Smooth muscle cell (in vitro differentiated cells): Measurements from ENCODE around the gene HLA-DRA. TPM values are rescaled to one million over a fixed set of nuclear protein-coding genes. Genes with fewer than 3 reads are reported as not detected.
"Not testable (repeated sequence)": the region's sequence is repeated elsewhere in the genome, so short reads cannot be mapped to it uniquely, and the experiment has no call there.

Experiments
- DNase-seq: peaks from one replicate; lab custom pipeline; 2025; ENCODE audit not compliant: unreplicated experiment; lab: John Stamatoyannopoulos, UW
- H2AFZ ChIP-seq: fragments of 200-600 bp; sonication (generic); 2 replicates; pipeline ENCODE4 v1.6.0; 2016; ENCODE audit warnings: antibody characterized with exemption, low read depth, mild to moderate bottlenecking
- H3F3A ChIP-seq: fragments of 200-600 bp; sonication (generic); 2 replicates; pipeline ENCODE4 v1.6.0; 2017; ENCODE audit warnings: antibody characterized with exemption, low read depth
- H3K27ac ChIP-seq: fragments of 200-600 bp; sonication (generic); 2 replicates; pipeline ENCODE4 v1.5.1; 2016; ENCODE audit warnings: low read depth, mild to moderate bottlenecking
- H3K27me3 ChIP-seq: fragments of 200-600 bp; sonication (generic); 2 replicates; pipeline ENCODE4 v1.6.1; 2016; ENCODE audit warnings: low read depth, mild to moderate bottlenecking
- H3K36me3 ChIP-seq: fragments of 200-600 bp; sonication (generic); 2 replicates; pipeline ENCODE4 v1.5.1; 2016; ENCODE audit warnings: low read depth
- H3K4me1 ChIP-seq: fragments of 200-600 bp; sonication (generic); 2 replicates; pipeline ENCODE4 v1.5.1; 2016; ENCODE audit warnings: low read depth
- H3K4me2 ChIP-seq: fragments of 200-600 bp; sonication (generic); 2 replicates; pipeline ENCODE4 v1.6.0; 2016; ENCODE audit warnings: mild to moderate bottlenecking
- H3K4me3 ChIP-seq: fragments of 200-600 bp; sonication (generic); 2 replicates; pipeline ENCODE4 v1.5.1; 2016; ENCODE audit warnings: mild to moderate bottlenecking
- H3K79me2 ChIP-seq: fragments of 200-600 bp; sonication (generic); 2 replicates; pipeline ENCODE4 v1.6.0; 2016; ENCODE audit warnings: low read depth, mild to moderate bottlenecking
- H3K9ac ChIP-seq: fragments of 200-600 bp; sonication (generic); 2 replicates; pipeline ENCODE4 v1.6.0; 2016; ENCODE audit warnings: low read depth
- H3K9me3 ChIP-seq: fragments of 200-600 bp; sonication (generic); replicated peaks from 2 replicates; pipeline ENCODE4 v1.5.1; 2016; ENCODE audit warnings: low read depth
- H4K20me1 ChIP-seq: fragments of 200-600 bp; sonication (generic); 2 replicates; pipeline ENCODE4 v1.6.0; 2016; ENCODE audit warnings: low read depth
- WGBS: methylation state at CpG from one replicate; pipeline ENCODE4 v1.1.7; 2016; ENCODE audit warnings: low lambda C conversion rate; 5-methylcytosine and 5-hydroxymethylcytosine counted together
- polyA plus RNA-seq: library from polyadenylated mRNA; unstranded; fragments of >200 nt; fragmentation: Nextera tagmentation; extraction: Ambion mirVana; gene quantifications from 2 replicates; pipeline ENCODE4 v1.2.1, GENCODE V29; 2016
- total RNA-seq: library from RNA; depleted of rRNA; stranded (reverse); fragments of >200 nt; gene quantifications from 2 replicates; pipeline ENCODE4 v1.2.3, GENCODE V29; 2014
- TF ChIP-seq, protein P1 (sequence below): fragments of 200-600 bp; sonication (generic); IDR thresholded peaks from 2 replicates; pipeline ENCODE4 v1.5.1; 2017; ENCODE audit warnings: borderline replicate concordance, mild to moderate bottlenecking, antibody characterized with exemption; ENCODE audit not compliant: insufficient read depth, poor library complexity, severe bottlenecking

HLA-DRA gene
- total and polyA plus RNA-seq, 2 experiments from 2014 or later, result not detected

DNA sequence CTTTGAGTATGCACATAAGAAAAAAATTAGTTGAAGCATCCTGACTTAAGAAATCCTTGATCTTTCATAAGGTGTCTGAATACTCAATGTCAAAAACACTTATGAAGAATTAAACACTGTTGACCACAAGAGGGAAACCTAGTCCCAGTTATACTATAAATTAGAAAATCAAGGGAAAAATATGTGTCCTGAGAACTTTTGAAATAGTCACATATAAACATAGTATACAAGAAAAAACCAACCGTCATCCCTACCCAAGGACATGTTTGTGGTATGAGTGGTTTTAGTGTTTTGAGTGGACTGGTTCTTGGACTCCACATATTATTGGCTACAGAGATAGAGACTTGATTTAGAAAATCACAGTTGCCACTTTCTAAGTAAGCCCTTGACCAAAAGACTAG, 7.6 kb upstream of the HLA-DRA start:
- H3K9ac ChIP-seq, result no peak overlapping the region
- no peak overlapping the region for H3K27ac ChIP-seq
- H3K36me3 ChIP-seq, result no peaks in the 10 kb centered on the region
- no peaks in the 10 kb centered on the region for H3K79me2 ChIP-seq
- TF ChIP-seq, protein P1, sequence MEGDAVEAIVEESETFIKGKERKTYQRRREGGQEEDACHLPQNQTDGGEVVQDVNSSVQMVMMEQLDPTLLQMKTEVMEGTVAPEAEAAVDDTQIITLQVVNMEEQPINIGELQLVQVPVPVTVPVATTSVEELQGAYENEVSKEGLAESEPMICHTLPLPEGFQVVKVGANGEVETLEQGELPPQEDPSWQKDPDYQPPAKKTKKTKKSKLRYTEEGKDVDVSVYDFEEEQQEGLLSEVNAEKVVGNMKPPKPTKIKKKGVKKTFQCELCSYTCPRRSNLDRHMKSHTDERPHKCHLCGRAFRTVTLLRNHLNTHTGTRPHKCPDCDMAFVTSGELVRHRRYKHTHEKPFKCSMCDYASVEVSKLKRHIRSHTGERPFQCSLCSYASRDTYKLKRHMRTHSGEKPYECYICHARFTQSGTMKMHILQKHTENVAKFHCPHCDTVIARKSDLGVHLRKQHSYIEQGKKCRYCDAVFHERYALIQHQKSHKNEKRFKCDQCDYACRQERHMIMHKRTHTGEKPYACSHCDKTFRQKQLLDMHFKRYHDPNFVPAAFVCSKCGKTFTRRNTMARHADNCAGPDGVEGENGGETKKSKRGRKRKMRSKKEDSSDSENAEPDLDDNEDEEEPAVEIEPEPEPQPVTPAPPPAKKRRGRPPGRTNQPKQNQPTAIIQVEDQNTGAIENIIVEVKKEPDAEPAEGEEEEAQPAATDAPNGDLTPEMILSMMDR, result peak; percentile 59
- DNase-seq, result no peak
- H3K4me2 ChIP-seq, result no peak overlapping the region
- 9% methylated on average over 1 of the region's 1 CpG for WGBS
- no peaks in the 10 kb centered on the region for H3K27me3 ChIP-seq
- no peaks in the 10 kb centered on the region for H3K9me3 ChIP-seq
- H2AFZ ChIP-seq, result no peak overlapping the region
- H3F3A ChIP-seq, result no peaks in the 10 kb centered on the region
- H4K20me1 ChIP-seq, result no peaks in the 10 kb centered on the region
- no peaks in the 10 kb centered on the region for H3K4me1 ChIP-seq
- H3K4me3 ChIP-seq, result no peak overlapping the region

DNA sequence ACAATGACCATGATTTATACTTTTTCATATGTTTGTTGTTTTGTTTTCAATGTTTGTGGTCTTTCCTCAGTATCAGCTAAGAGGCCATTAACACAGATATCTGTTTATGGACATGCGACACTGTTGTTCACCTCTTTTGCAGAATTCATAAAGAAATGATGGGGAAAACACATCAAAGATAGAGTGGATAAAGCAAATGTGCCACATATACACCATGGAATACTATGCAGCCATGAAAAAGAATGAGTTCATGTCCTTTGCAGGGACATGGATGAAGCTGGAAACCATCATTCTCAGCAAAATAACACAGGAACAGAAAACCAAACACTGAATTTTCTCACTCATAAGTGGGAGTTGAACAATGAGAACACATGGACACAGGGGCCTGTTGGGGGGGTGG, 5.7 kb upstream of the HLA-DRA start:
- H3K4me3 ChIP-seq, H3K36me3 ChIP-seq, H3K79me2 ChIP-seq, H3K27me3 ChIP-seq, DNase-seq, H2AFZ ChIP-seq, H3K9me3 ChIP-seq, H3K4me1 ChIP-seq, H3K9ac ChIP-seq, H3K27ac ChIP-seq, H3K4me2 ChIP-seq, H3F3A ChIP-seq, H4K20me1 ChIP-seq: not testable (repeated sequence)
- 93% methylated on average over 1 of the region's 1 CpG for WGBS

DNA sequence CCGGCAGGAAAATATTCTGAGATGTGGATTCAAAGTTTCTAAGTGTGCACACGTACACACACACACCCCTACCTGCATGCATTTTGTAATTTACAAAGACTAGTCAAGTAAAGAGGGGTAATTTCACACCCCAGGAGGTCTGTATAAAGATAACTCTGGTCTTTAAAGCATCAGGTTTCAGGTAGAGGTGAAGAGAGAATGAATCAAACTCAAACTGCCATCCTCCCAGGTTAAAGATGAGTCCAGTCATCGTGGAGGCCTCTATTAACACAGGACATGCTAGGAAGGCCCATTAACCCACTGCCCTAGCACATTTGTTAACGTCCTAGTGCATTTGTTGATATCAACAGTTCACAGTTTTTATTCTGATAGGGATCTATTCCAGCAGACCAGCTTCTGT, 3.5 kb upstream of the HLA-DRA start:
- H3K9me3 ChIP-seq, result no peaks in the 10 kb centered on the region
- no peak overlapping the region for H3K4me3 ChIP-seq
- no peaks in the 10 kb centered on the region for H3F3A ChIP-seq
- H3K9ac ChIP-seq, result no peak overlapping the region
- H3K4me1 ChIP-seq, result no peaks in the 10 kb centered on the region
- no peak for DNase-seq
- WGBS, result 79% methylated on average over 4 of the region's 4 CpGs
- no peak overlapping the region for H3K4me2 ChIP-seq
- no peak overlapping the region for H3K27ac ChIP-seq
- H3K79me2 ChIP-seq, result no peaks in the 10 kb centered on the region
- no peaks in the 10 kb centered on the region for H3K36me3 ChIP-seq
- H2AFZ ChIP-seq, result no peak overlapping the region
- no peaks in the 10 kb centered on the region for H4K20me1 ChIP-seq
- H3K27me3 ChIP-seq, result no peaks in the 10 kb centered on the region
- TF ChIP-seq, protein P1, result no peak

DNA sequence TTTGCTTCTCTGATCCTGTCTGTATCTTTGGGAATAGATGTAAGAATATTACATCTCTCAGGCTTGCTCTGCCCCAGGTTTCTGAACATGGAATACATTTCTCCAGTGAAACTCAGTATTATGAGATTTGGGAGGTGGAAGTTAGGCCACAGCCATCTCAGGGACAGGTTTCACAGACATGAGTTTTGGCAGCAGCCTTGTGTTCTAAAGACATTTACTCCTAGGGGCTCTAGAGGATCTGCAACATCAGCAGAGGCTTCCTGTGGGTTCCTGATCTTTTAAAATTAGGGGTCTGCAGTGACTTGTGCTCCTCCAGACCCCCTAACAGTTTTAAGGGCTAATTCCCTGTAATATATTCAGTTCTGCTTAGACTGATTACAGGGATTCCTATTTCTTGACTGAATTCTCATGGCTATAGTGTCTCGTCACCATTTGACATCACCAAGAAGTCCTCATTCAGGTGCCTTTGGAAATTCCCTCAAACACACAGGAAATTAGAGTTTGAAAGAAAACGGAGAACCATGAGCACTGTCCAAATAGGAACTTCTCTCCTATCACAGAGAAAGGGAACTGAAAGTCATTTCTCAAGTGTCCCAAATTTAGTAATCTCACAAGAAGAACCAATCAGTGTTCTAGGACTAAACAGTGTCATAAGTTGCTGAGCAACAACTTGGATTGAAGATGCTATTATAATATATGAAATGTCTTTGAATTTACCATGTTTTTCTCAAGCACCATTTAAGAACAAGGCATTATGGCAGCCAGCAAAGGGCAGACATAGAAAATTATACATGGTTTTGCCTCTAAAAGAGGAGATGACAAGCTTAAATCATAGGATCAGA, 2.5 kb upstream of the HLA-DRA start:
- Histone ChIP-seq H3K4me2 (no peak overlapping the region), H3K36me3 (no peaks in the 10 kb centered on the region), H3K27ac (no peak overlapping the region), H3K27me3 (no peaks in the 10 kb centered on the region), H2AFZ (no peak overlapping the region), H3K79me2 (no peaks in the 10 kb centered on the region), H3K4me1 (no peaks in the 10 kb centered on the region), H3K9ac (no peak overlapping the region), H3F3A (no peaks in the 10 kb centered on the region), H3K4me3 (no peak overlapping the region), H3K9me3 (no peaks in the 10 kb centered on the region), H4K20me1 (no peaks in the 10 kb centered on the region)
- 86% methylated on average over 2 of the region's 2 CpGs for WGBS
- DNase-seq, result no peak
- TF ChIP-seq, protein P1, result no peak
